Measurements from ENCODE around the gene ARPC2.

Gene ARPC2

DNA sequence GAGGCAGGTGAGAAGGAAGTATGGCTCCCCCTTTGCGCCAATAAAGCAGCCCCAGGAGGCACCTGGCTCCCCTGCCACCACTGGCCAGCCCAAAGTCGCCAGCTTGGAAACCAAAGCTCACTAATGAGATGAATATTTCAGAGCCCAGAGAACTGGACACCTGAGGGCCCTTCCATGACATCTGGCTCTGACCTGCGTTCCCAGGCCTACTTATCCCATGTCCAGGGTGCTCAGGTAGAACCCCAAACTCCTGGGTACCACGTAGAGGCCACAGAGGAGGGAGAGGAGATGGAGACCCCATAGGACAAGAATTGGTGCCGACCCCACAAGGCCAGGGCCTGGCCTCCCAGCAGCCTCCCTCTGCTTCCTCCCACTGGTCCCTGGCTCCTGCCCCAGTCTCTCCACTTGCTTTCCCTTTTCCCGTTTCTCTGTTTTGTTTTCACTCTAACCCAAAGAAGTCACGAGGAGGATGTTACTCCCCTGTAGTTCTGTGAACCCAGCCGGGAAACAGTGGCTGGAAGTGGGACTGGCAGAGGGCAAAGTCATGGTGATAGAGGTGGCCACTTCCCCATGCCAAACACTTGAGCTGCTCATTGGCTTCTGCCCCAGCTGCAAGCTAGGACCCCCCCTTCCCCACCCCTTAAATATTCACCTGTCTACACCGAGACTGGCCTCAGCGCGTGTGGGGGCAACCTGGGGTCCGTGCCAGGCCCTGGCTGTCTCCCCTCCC, 74.5 kb downstream of the ARPC2 start:
- no peak for DNase-seq

DNA sequence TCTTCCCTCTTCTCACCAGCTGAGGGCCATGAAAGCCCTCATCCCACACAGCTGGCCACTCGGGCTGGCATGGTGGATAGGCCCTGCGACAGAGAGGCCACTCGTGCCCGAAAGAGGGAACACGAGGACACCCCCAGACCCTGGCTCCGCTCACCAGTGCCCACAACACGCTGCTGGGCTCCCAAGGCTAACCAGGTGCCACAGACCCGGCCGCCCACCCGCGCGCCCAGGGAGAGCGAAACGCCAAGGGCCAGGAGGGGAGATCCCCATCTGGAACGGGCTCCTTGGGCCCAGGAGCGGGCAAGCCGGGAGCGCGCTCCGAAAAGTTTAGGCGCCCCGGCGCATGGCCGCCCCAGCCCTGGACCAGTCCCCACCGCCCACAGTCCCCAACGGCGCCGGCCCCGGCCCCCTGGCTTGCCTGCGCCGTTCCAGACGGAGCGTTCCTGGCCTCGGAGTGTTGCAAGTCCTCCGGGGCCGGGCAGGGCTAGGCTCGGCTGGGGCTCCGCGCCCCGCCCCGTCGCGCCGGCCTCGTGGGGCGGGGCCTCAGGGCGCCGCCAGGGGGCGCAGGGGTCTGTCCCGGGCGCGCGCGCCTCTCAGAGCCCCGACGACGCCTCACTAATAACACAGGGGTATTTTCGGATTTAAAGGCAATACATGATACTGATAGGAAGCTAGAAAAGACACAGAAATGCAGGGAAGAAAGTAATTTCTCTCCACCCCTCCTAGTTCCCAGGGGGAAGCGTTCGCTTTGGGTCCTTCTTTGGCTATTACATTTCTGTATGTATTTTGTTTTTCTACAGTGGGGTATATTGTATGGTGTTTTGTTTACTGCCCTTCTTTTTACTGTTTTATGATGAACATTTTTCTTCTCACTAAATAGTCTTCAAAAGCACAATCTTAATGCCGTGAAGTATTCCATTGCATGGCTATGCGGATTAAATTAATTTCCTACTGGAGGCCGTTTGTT, 75.3 kb downstream of the ARPC2 start, which contains the start of gene TMBIM1:
TSS of gene TMBIM1 (minus strand) at position 456 of the 967 bp plus-strand sequence. CDS start 10,362 bp downstream, outside the sequence.
- peak; percentile 76 for DNase-seq

DNA sequence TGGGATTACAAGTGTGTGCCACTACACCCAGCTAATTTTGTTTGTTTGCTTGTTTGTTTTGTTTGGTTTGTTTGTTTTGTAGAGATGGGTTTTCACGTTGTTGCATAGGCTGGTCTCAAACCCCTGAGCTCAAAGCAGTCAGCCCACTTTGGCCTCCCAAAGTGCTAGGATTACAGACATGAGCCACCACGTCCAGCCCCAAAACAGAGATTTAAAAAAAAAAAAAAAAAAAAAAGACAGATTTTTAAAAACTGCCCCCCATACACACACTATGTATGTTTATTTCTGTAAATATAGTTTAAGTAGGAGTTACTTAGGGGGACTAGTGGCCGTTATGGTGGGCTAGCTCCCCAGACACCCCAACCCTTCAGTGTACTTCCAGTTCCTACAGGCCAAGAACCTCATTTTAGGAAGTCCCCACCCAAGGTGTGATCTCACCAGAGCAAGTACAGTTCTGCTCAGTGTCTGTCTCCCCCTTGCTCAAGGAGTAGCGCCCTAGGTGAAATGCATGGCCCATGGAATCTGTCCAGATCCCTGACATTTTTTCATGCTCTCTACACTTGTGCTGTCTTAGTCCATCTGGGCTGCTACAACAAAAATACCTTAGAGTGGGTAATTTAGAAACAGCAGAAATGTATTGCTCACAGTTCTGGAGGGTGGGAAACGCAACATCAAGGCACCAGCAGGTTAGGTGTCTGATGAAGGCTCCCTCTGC, 76.9 kb downstream of the ARPC2 start:
- no peak for DNase-seq

DNA sequence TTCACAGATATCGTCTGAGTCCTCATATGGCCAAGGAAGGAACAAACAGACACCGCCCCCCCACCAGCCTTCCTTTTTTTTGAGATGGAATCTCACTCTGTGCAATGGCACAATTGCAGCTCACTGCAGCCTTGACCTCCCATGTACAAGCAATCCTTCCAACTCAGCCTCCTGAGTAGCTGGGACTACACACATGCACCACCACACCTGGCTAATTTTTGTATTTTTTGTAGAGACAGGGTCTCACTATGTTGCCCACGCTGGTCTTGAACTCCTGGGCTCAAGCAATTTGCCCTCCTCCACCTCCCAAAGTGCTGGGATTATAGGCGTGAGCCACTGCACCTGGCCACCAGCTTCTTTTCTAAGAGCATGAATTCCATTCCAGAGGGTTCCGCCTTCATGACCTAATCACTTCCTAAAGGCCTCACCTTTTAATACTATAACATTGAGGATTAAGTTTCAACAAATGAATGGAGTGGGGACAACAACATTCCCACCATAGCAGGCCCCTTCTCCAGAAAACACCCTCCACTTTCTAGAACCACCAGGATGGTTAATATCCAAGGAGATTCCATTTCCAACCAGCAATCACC, 77.5 kb downstream of the ARPC2 start:
- no peak for DNase-seq

DNA sequence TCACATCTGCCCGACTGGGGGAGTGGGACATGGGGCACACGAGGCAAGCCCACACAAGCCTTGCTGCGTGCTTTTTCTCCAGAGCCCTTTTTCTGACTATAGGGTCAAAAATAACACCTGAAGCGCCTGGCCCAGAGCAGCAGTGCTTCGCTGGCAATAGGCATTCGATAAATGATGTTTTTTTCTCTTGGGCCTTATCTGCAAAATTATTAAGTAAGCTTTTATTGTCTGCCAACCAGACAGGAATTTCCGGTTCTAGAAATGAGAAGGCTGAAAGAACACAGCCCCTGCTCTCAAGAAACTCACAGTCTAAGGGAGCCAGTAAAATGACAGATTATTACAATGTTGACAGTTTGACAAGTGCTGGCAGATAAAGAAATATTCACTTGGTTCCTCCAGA, 78.0 kb downstream of the ARPC2 start:
- DNase-seq: no peak

DNA sequence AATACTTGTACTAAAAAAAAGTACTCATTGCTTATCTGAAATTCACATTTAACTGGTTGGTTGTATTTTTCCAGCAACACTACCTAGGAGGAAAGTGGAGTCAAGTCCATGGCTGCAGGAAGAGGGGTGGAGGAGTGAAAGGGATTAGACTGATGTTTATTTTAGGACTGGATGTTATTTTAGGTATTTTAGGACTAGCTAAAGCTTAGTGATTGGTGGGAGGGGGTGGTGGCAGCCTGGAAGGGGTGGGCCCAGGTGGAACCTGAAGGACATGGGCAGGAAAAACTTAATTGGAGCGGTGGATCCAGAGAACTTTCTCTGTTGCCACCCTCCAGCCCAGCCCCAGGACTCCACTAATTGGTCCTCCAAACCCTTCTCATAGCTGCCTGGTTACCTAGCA, 79.2 kb downstream of the ARPC2 start:
- DNase-seq: no peak

DNA sequence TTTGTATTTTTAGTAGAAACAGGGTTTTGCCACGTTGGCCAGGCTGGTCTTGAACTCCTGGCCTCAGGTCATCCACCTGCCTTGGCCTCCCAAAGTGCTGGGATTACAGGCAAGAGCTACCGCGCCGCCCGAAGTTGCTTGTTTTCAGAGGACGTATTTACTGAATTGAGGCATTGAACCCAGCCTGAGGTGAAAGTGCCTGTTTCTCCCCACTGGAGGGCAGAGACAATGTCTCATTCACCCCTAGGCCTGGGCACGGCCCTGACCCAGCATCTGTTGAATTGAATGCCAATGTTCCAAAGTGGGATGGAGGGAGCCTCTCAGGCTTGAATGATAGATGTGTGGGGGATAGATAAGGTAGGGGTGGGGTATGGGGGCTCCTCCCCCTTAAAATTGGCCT, 79.9 kb downstream of the ARPC2 start:
- no peak for DNase-seq

DNA sequence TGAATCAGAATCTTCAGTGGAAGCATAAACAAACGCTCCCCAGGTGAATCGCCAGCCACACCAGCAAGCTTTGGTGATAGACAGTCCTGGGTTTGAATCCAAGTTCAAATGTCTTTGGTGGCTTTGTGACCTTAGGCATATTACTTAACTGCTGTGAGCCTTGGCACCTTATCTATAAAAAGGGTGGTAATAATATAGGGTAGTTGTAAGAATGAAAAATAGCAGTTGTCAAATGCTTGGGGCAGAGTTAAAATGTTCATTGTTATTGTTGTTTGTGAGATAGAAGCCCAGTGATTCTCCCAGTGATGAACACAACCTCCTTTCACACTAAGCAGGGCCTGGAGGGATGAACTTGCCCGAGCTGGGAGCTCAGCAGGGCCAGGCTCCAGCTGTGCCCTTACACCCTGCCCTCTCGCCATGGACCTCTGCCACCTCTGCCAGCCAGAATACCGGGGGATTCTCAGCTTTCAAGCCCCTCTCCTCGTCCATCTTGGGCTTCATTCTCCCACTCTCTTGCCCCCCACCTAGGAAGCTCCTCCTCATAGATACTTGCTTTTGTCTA, 81.4 kb downstream of the ARPC2 start:
- no peak for DNase-seq

DNA sequence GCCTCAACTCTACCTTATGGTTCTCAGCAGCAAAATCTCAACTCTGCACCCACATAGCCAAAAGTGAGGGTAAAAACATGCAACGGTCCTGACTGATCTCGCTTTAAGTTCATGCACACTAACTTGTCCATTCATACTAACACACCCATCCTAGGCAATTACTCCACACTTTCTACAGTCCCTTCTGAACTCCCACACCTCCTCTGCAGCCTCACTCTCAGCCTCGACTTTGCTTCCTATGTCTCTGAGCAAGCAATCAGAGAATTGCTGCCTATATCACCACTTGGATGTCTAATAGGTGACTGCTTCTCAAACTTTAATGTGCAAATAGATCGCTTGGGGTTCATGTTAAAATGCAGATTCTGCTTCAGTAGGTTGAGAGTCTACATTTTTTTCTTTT, 83.2 kb downstream of the ARPC2 start:
- DNase-seq: no peak

DNA sequence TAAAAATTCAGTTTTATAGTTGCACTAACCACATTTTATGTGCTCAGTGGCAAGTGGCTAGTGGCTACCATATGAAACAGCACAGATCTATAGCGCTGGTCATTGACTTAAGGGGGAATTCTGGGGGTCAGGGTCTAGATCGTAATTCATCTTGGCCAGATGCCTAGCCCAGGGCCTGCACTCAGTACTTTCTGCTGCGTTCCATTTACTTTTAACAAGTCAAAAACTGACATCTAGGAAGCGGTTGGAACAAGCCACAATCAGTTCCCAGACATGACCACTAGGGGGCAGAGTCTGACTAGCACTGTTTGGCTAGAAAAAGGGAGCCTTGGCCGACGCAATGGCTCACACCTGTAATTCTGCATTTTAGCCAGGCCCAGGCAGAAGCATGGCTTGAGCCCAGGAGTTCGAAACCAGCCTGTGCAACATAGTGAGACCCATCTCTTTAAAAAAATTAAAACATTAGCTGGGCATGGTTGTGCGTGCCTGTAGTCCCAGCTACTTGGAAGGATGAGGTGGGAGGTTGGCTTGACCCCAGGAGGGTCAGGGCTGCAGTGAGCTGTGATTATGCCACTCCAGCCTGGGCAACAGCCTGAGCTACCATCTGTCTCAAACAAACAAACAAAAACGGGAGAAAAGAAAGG, 84.3 kb downstream of the ARPC2 start:
- DNase-seq: peak; percentile 76
